ENCODE measurements around the gene PITX1.

- TF ChIP-seq TOX (CRISPR knock-in tag; IDR thresholded peaks at IDR 0.05; ENCODE audit: borderline replicate concordance): no peak
- TF ChIP-seq, protein P1, sequence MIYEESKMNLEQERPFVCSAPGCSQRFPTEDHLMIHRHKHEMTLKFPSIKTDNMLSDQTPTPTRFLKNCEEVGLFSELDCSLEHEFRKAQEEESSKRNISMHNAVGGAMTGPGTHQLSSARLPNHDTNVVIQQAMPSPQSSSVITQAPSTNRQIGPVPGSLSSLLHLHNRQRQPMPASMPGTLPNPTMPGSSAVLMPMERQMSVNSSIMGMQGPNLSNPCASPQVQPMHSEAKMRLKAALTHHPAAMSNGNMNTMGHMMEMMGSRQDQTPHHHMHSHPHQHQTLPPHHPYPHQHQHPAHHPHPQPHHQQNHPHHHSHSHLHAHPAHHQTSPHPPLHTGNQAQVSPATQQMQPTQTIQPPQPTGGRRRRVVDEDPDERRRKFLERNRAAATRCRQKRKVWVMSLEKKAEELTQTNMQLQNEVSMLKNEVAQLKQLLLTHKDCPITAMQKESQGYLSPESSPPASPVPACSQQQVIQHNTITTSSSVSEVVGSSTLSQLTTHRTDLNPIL (CRISPR knock-in tag; IDR thresholded peaks at IDR 0.05; ENCODE audit: low read depth): no peak
- no peak for TF ChIP-seq ARNTL (CRISPR knock-in tag; IDR thresholded peaks at IDR 0.05; ENCODE audit: borderline replicate concordance, low read depth)
- no peak for TF ChIP-seq POU6F1 (CRISPR knock-in tag; IDR thresholded peaks at IDR 0.05; ENCODE audit: borderline replicate concordance, low read depth)
- TF ChIP-seq, protein P2, sequence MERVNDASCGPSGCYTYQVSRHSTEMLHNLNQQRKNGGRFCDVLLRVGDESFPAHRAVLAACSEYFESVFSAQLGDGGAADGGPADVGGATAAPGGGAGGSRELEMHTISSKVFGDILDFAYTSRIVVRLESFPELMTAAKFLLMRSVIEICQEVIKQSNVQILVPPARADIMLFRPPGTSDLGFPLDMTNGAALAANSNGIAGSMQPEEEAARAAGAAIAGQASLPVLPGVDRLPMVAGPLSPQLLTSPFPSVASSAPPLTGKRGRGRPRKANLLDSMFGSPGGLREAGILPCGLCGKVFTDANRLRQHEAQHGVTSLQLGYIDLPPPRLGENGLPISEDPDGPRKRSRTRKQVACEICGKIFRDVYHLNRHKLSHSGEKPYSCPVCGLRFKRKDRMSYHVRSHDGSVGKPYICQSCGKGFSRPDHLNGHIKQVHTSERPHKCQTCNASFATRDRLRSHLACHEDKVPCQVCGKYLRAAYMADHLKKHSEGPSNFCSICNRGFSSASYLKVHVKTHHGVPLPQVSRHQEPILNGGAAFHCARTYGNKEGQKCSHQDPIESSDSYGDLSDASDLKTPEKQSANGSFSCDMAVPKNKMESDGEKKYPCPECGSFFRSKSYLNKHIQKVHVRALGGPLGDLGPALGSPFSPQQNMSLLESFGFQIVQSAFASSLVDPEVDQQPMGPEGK (CRISPR knock-in tag; IDR thresholded peaks at IDR 0.05; ENCODE audit: borderline replicate concordance): no peak
- no peak for TF ChIP-seq ZFP3 (CRISPR knock-in tag; IDR thresholded peaks at IDR 0.05)
- TF ChIP-seq ZNF565 (CRISPR knock-in tag; conservative IDR thresholded peaks at IDR 0.05; ENCODE audit: low read depth): no peak
- no peak for TF ChIP-seq CSDC2 (CRISPR knock-in tag; IDR thresholded peaks at IDR 0.05)
- TF ChIP-seq ZFP30 (CRISPR knock-in tag; IDR thresholded peaks at IDR 0.05): no peak
- no peak for TF ChIP-seq ISL1 (CRISPR knock-in tag; IDR thresholded peaks at IDR 0.05)
- TF ChIP-seq SNAI2 (CRISPR knock-in tag; IDR thresholded peaks at IDR 0.05): no peak
- TF ChIP-seq, protein P3, sequence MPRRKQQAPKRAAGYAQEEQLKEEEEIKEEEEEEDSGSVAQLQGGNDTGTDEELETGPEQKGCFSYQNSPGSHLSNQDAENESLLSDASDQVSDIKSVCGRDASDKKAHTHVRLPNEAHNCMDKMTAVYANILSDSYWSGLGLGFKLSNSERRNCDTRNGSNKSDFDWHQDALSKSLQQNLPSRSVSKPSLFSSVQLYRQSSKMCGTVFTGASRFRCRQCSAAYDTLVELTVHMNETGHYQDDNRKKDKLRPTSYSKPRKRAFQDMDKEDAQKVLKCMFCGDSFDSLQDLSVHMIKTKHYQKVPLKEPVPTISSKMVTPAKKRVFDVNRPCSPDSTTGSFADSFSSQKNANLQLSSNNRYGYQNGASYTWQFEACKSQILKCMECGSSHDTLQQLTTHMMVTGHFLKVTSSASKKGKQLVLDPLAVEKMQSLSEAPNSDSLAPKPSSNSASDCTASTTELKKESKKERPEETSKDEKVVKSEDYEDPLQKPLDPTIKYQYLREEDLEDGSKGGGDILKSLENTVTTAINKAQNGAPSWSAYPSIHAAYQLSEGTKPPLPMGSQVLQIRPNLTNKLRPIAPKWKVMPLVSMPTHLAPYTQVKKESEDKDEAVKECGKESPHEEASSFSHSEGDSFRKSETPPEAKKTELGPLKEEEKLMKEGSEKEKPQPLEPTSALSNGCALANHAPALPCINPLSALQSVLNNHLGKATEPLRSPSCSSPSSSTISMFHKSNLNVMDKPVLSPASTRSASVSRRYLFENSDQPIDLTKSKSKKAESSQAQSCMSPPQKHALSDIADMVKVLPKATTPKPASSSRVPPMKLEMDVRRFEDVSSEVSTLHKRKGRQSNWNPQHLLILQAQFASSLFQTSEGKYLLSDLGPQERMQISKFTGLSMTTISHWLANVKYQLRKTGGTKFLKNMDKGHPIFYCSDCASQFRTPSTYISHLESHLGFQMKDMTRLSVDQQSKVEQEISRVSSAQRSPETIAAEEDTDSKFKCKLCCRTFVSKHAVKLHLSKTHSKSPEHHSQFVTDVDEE (CRISPR knock-in tag; IDR thresholded peaks at IDR 0.05): no peak
- no peak for TF ChIP-seq PPARA (CRISPR knock-in tag; IDR thresholded peaks at IDR 0.05; ENCODE audit: borderline replicate concordance)
These were observed 17.8 kb upstream of the PITX1 start for GRCh38 chr5:135051872-135052271.
